ENCODE results near the gene PLP1.

GRCh38 chrX:103776546-103776945 lies at the start of gene PLP1:
- TF ChIP-seq CTCF (IDR thresholded peaks at IDR 0.05), result no peak
- TF ChIP-seq EP300 (IDR thresholded peaks at IDR 0.05), result no peak
- peak in 2 of 4 donors; percentile 37 to 46 for TF ChIP-seq POLR2AphosphoS5 (IDR thresholded peaks at IDR 0.05)
